Stimulated activated CD4-positive, alpha-beta T cell treated with anti-CD3 and anti-CD28 coated beads, Interleukin-12 subunit alpha, Interleukin-12 subunit beta, amount 100 ng/mL, for 48 hours (primary cell): ENCODE data around the gene PDE1A.

Experiments used
- DNase-seq, 3 donors: peaks; one replicate each; pipeline ENCODE4 v3.0.0-alpha.2; 2020; ENCODE audit warnings: low read depth in 2 of 3, low spot score in 1 of 3

Gene PDE1A

DNA sequence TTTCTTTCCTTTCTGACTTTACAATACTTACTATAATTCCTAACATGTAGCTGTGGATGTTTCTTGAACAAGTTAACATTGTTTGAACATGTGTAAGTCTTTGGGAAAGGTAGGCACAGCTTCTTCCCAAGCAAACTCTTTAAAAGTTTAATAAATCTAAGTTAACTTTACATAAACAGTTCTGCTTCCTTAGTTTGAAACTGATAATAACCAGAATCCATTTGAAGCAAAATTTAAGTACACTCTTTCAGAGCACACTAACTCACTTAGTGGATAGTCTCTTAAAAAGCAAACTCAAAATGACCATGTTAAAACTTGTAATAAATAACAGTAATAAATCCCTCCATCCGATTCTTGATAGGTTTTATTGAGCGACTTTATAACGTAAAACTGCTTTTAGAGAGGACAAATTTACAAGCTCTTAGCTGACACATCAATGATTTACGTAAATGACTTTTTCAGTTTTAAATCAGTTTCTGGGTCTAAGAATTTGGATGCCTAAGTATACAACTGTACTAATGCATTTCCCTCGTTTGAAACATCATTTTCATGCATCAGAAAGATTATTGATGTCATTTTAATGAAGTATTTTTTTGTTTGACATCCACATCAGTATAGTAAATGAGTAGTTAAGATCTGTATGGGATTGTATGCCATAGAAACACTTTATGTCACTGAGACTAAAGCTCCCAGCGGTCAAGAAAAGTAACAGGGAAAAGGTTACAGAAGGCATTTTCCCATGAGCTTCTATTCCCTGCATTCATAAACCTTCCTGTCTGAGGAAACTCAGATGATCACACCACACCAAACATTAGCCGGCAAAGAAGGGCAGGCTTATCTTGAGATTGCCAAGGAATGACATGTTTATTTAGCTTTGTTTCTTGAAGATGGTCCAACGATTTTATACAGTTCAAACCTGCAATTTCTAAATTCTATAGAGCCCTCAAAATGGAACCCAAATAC lies 67.5 kb downstream of the PDE1A start:
- DNase-seq = no peak

- DNase-seq = no peak
Measured at GRCh38 chr2:182358601-182359000, 68.2 kb downstream of the PDE1A start.

GRCh38 chr2:182355815-182356214 lies 71.0 kb downstream of the PDE1A start:
- no peak for DNase-seq

DNA sequence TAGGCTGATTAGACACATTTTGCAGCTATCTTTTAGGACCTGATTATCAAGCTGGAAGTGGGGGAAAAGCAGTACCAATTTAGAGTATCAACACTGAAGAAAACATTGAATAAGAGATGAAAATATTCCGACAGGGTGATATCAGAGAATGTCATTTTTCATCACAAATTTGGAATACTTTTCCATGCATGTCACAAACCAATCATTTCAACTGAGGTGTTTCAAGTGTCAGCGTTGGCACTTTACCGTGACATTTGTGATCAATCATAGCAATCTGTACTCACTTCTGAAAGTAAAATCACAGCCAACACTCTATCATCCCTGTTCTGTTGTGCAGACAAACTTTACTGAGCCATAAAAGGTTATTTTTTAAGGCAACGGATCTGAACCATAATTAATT lies 75.4 kb downstream of the PDE1A start:
- DNase-seq = no peak

DNA sequence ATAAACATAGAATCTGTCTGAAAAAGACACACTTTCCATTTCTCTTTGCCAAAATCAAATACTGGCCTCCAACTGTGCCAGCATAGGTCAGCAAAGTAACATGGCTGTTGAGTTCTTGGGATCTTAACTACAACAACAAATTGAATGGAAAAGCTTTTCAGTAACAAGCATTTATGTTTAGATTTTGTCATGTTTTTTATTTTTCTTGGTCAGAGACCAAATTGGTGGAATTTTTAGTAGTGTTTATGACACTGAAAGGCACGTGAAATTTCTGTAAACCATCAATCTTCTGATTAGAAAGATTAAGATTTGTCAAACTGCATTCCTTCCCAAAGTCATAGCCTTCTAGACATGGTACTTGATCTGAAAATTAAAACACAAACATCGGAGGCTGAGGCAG lies 77.6 kb downstream of the PDE1A start:
- DNase-seq = no peak

DNA sequence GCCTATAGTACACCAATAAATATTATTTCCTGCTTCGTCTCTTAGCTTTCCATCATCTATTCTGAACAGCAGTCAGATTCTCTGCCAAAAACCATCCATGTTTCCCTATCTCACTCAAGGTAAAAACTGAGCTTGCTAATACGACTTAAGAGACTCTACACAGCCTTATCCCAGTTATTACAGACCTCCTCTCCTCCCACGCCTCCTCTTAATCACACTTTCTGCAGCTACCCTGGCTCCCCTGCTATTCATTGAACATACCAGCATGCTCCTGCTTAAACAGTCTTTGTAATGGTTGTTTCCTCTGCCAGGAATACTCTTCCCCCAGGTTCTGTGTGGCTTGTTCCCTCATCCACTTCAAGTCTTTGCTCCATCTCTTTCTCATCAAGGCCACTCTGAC lies 81.5 kb downstream of the PDE1A start:
- no peak for DNase-seq

- no peak for DNase-seq
Measured at GRCh38 chr2:182330451-182331305, 96.2 kb downstream of the PDE1A start.

- no peak for DNase-seq
Measured at GRCh38 chr2:182324665-182325064, 102.2 kb downstream of the PDE1A start.

DNA sequence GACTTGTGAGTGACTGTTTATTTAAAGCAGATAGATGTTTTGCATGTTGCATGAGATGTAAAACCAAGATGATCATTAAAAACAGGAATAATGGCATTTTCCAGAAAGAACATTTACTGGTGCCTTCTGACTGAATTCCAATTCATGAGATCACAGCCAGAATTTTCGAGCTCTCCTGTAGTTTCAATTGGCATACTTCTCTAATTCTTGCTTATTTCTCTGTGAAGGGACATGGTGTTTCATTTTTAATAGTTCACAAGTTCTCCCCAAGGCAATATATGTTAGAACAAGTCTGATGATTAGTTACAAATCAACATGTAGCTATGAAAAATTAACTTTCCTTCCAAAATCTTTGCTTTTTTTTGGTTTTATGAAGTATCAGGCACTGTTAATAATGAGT lies 105.7 kb downstream of the PDE1A start:
- DNase-seq = no peak

GRCh38 chr2:182319556-182320505 lies 107.0 kb downstream of the PDE1A start:
- no peak for DNase-seq

GRCh38 chr2:182318466-182319220 lies 108.2 kb downstream of the PDE1A start:
- no peak for DNase-seq

GRCh38 chr2:182316950-182317349 lies 109.9 kb downstream of the PDE1A start:
- no peak for DNase-seq

DNA sequence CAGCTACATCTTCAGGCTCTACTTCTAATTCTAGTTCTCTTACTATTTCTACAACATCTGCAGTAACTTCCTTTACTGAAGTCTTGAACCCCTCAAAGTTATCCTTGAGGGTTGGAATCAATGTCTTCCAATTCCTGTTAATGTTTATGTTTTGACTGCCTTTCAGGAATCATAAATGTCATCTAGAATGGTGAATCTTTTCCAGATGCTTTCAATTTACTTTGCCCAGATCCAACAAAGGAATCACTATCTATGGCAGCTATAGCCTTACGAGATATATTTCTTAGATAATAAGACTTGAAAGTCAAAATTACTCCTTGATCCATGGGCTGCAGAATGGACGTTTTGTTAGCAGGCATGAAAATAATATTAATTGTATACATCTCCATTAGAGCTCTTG lies 123.9 kb downstream of the PDE1A start:
- DNase-seq = no peak

DNA sequence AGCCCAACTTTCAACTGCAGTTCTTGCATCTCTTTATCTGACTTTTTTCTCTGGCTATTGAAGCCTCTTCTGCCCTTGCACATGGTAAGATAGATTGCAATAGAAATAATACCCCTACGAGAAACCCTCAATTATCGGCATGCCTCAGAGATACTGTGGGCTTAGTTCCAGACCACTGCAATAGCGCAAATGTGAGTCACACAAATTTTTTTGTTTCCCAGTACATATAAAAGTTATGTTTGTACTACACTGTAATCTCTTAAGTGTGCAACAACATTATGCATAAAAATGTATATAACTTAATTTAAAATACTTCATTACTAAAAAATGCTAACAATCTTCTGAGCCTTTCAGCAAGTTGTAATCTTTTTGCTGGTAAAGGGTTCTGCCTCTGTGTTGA lies 124.7 kb downstream of the PDE1A start:
- no peak for DNase-seq

GRCh38 chr2:182301093-182301492 lies 125.7 kb downstream of the PDE1A start:
- no peak for DNase-seq

GRCh38 chr2:182300608-182301007 lies 126.2 kb downstream of the PDE1A start:
- DNase-seq = no peak

- no peak for DNase-seq
Measured at GRCh38 chr2:182299632-182300031, 127.2 kb downstream of the PDE1A start.

- DNase-seq = no peak
Measured at GRCh38 chr2:182298456-182298855, 128.4 kb downstream of the PDE1A start.

DNA sequence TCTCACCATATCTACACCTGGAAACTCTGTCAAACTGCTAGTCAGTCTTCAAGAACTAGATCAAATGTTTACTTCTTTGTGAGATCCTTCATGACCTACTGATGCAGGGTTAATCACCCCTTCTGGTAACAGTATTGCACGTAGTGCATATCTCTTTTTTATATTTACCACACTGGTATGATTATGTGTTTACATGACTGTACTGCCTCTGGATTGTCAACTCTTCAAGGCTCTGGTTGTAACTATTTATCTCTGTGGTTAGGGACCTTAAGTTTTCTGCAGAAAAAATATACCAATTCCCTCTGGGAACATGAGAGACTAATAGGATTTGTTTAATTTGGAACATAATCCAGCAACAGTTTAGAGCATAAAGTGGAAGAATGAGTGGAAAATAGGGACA lies 135.5 kb downstream of the PDE1A start:
- no peak for DNase-seq

- DNase-seq = no peak
Measured at GRCh38 chr2:182283512-182283911, 143.3 kb downstream of the PDE1A start.
